OCI-LY7 (cell line): Measurements from ENCODE around the gene ERGIC3. TPM values are rescaled to one million over a fixed set of nuclear protein-coding genes. Genes with fewer than 3 reads are reported as not detected.
A peak's percentile ranks its signal among the peaks of the same experiment; 100 is the strongest.

Experiments
- BruUV-seq: library from RNA; stranded (reverse); fragments of 400-500 nt; replicated peaks from 2 replicates; lab custom pipeline; 2021; lab: Mats Ljungman, UMichigan
- CTCF ChIA-PET: fragments of 300-600 bp; sonication (Branson Sonifier 250); formaldehyde crosslinking; loops from one replicate; lab custom pipeline; 2022; ENCODE audit warnings: antibody characterized with exemption; ENCODE audit not compliant: unreplicated experiment; lab: Charles Lee
- POLR2A ChIA-PET: fragments of 300-600 bp; sonication (Branson Sonifier 250); formaldehyde crosslinking; loops from one replicate; lab custom pipeline; 2022; ENCODE audit warnings: antibody characterized with exemption; lab: Charles Lee
- DNase-seq: peaks from one replicate; pipeline ENCODE4 v3.0.0-alpha.2; 2015; ENCODE audit warnings: low spot score
- H2AFZ ChIP-seq: fragments of 200-600 bp; sonication (generic), shearing (Covaris generic); 2 replicates; pipeline ENCODE4 v1.6.1; 2014; ENCODE audit warnings: mild to moderate bottlenecking, antibody characterized with exemption, low read length, moderate library complexity
- H3K27ac ChIP-seq: fragments of 200-600 bp; sonication (generic); 2 replicates; pipeline ENCODE4 v1.5.1; 2014; ENCODE audit warnings: mixed run types, low read depth, mild to moderate bottlenecking, moderate library complexity, low read length, inconsistent platforms; ENCODE audit not compliant: poor library complexity, severe bottlenecking
- H3K36me3 ChIP-seq: fragments of 200-600 bp; sonication (generic); 2 replicates; pipeline ENCODE4 v1.6.1; 2014; ENCODE audit warnings: mild to moderate bottlenecking, antibody characterized with exemption, low read length, moderate library complexity, mixed read lengths; ENCODE audit not compliant: insufficient read depth
- H3K4me1 ChIP-seq: fragments of 200-600 bp; sonication (generic); 2 replicates; pipeline ENCODE4 v1.5.1; 2014; ENCODE audit warnings: mild to moderate bottlenecking, low read length; ENCODE audit not compliant: insufficient read depth, poor library complexity, severe bottlenecking
- H3K4me2 ChIP-seq: fragments of 200-600 bp; sonication (generic); 2 replicates; pipeline ENCODE4 v1.6.1; 2014; ENCODE audit warnings: mild to moderate bottlenecking, low read length
- H3K4me3 ChIP-seq: fragments of 200-600 bp; sonication (generic); 2 replicates; pipeline ENCODE4 v1.5.1; 2014; ENCODE audit warnings: mild to moderate bottlenecking, low read depth, low read length; ENCODE audit not compliant: poor library complexity, severe bottlenecking
- H3K79me2 ChIP-seq: fragments of 200-600 bp; sonication (generic); 2 replicates; pipeline ENCODE4 v1.6.1; 2016; ENCODE audit warnings: low read depth, mild to moderate bottlenecking, low read length, moderate library complexity, mixed read lengths; ENCODE audit not compliant: insufficient read depth
- H3K9me2 ChIP-seq: fragments of 200-600 bp; sonication (generic); 2 replicates; pipeline ENCODE4 v1.6.1; 2016; ENCODE audit warnings: mild to moderate bottlenecking, low read length, mixed read lengths; ENCODE audit not compliant: insufficient read depth
- H3K9me3 ChIP-seq: fragments of 200-600 bp; sonication (generic); 2 replicates; pipeline ENCODE4 v1.6.1; 2014; ENCODE audit warnings: mild to moderate bottlenecking, mixed run types, low read length, mixed read lengths
- H4K20me1 ChIP-seq: fragments of 200-600 bp; sonication (generic); 2 replicates; pipeline ENCODE4 v1.6.1; 2014; ENCODE audit warnings: mild to moderate bottlenecking, antibody characterized with exemption, low read length, moderate library complexity, mixed read lengths; ENCODE audit not compliant: insufficient read depth
- CTCF ChIP-seq: fragments of 200-600 bp; sonication (generic); conservative IDR thresholded peaks from 2 replicates; pipeline ENCODE4 v1.5.1; 2014; ENCODE audit warnings: mild to moderate bottlenecking, antibody characterized with exemption, low read length, moderate library complexity, mixed read lengths
- EZH2phosphoT487 ChIP-seq: fragments of 200-600 bp; sonication (generic); IDR thresholded peaks from 2 replicates; pipeline ENCODE4 v1.6.1; 2018; ENCODE audit warnings: low read depth, borderline replicate concordance, mild to moderate bottlenecking, mixed run types, antibody characterized with exemption, low read length, moderate library complexity, mixed read lengths
- intact Hi-C: fragments of 100-400 bp; cut with micrococcal nuclease; formaldehyde crosslinking; loops from one replicate; pipeline ENCODE4 v1.10.0; 2022; ENCODE audit not compliant: unreplicated experiment
- total RNA-seq, 2 experiments: library from RNA; depleted of rRNA in 1 of 2; stranded (reverse); fragments of >200 nt in 1 of 2; shearing (Covaris generic) in 1 of 2; gene quantifications; 2 replicates each; pipeline ENCODE4 v1.2.3, GENCODE V29; 2014 to 2022

The ERGIC3 gene
- total RNA-seq, 2 experiments from 2014 or later: 170 to 171 TPM

- peak; percentile 41 for DNase-seq
- ChIA-PET POLR2A (no interaction called here), CTCF (no interaction called here)
- H3K36me3 ChIP-seq: no peaks in the 10 kb centered on the region
- H4K20me1 ChIP-seq: no peaks in the 10 kb centered on the region
- no TSS peak for BruUV-seq
- no peaks in the 10 kb centered on the region for H3K9me2 ChIP-seq
- no peaks in the 10 kb centered on the region for H3K4me1 ChIP-seq
- no peak overlapping the region for H2AFZ ChIP-seq
- peak; percentile 75 for TF ChIP-seq CTCF
- no peak for TF ChIP-seq EZH2phosphoT487
- intact Hi-C loops: no loop called here
- no peak overlapping the region for H3K27ac ChIP-seq
- no peaks in the 10 kb centered on the region for H3K79me2 ChIP-seq
- peaks cover 4% of the 10 kb centered on the region; the same call in 1 of the 2 replicates for H3K9me3 ChIP-seq
- no peak overlapping the region for H3K4me3 ChIP-seq
- no peak overlapping the region for H3K4me2 ChIP-seq
Observed at GRCh38 chr20:35523298-35523888, 18.5 kb upstream of the ERGIC3 start.

- Histone ChIP-seq H3K27ac (no peak overlapping the region), H3K4me3 (no peak overlapping the region), H3K9me2 (no peaks in the 10 kb centered on the region), H2AFZ (no peak overlapping the region), H4K20me1 (no peaks in the 10 kb centered on the region), H3K79me2 (no peaks in the 10 kb centered on the region), H3K4me2 (no peak overlapping the region), H3K9me3 (peaks cover 4% of the 10 kb centered on the region; the same call in 1 of the 2 replicates), H3K36me3 (no peaks in the 10 kb centered on the region), H3K4me1 (no peaks in the 10 kb centered on the region)
- intact Hi-C loops: loop anchor here (2.0 kb wide), 1 partner anchor 63 kb away; no protein-coding TSS in a partner anchor
- ChIA-PET POLR2A (interaction anchor here (1.3 kb wide), 1 partner anchor 59 kb away, joined by 3 read pairs; no protein-coding TSS in a partner anchor), CTCF (no interaction called here)
- no peak for TF ChIP-seq EZH2phosphoT487
- TF ChIP-seq CTCF: no peak
- BruUV-seq: no TSS peak
- no peak for DNase-seq
Observed at GRCh38 chr20:35525639-35526038, 16.2 kb upstream of the ERGIC3 start.

GRCh38 chr20:35527122-35527769 lies 14.6 kb upstream of the ERGIC3 start:
- peaks cover 4% of the 10 kb centered on the region; the same call in 1 of the 2 replicates for H3K9me3 ChIP-seq
- H3K4me1 ChIP-seq: no peaks in the 10 kb centered on the region
- H3K36me3 ChIP-seq: no peaks in the 10 kb centered on the region
- CTCF ChIA-PET: no interaction called here
- no peaks in the 10 kb centered on the region for H3K9me2 ChIP-seq
- H2AFZ ChIP-seq: no peak overlapping the region
- POLR2A ChIA-PET: interaction anchor here (0.5 to 0.7 kb wide), 2 partner anchors 11 to 140 kb away, joined by 3 read pairs; no protein-coding TSS in a partner anchor
- no peaks in the 10 kb centered on the region for H4K20me1 ChIP-seq
- no peak overlapping the region for H3K4me3 ChIP-seq
- intact Hi-C loops: no loop called here
- no peak for DNase-seq
- no TSS peak for BruUV-seq
- TF ChIP-seq EZH2phosphoT487 (no peak), CTCF (no peak)
- no peak overlapping the region for H3K4me2 ChIP-seq
- H3K79me2 ChIP-seq: no peaks in the 10 kb centered on the region
- H3K27ac ChIP-seq: no peak overlapping the region
